ENCODE results near the gene TBKBP1. TPM values are rescaled to one million over a fixed set of nuclear protein-coding genes. Genes with fewer than 3 reads are reported as not detected.

TBKBP1 gene
- total and polyA plus RNA-seq, 9 of the 15 experiments (the other 6 are each of a cell fraction or from before 2014, with no cell fraction given): 0.03 to 15.6 (median 6.8) TPM

DNA sequence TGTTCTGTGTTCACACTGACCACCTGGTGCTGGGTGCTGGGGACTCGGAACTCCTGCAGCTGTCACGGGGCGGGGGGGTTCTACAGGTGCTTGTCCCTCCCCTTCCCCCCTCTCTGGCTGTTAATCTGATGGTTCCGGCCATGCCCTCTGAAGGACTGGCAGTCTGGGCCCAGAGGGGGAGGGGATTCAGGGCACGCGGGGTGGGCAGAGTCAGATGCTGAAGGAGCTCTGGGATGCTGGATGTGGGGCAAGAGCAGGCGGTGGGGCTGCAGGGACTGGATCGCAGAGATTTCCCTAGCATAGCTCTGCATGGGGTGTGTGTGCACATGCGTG is 33.7 kb downstream of the TBKBP1 start:
- intact Hi-C loops (cut with micrococcal nuclease) (no loop called here), in situ Hi-C loops (cut with MboI) (no loop called here)
- no peak for FAIRE-seq
- no peak overlapping the region for H2AFZ ChIP-seq (ENCODE audit: low read depth, low read length)
- ChIA-PET POLR2A (interaction anchor here (0.9 to 2.6 kb wide), 2 partner anchors 12 to 22 kb away, joined by 3 to 7 read pairs; no protein-coding TSS in a partner anchor), CTCF (ENCODE audit: low intra/inter-chr PET ratio) (no interaction called here)
- no peak overlapping the region for H3K4me2 ChIP-seq (ENCODE audit: insufficient read depth, low read length)
- no peak for ATAC-seq
- no peaks in the 10 kb centered on the region for H3K9me1 ChIP-seq (ENCODE audit: control insufficient read depth, insufficient read depth, low read length)
- no peaks in the 10 kb centered on the region for H3K9me3 ChIP-seq (replicated peaks; ENCODE audit: control insufficient read depth, insufficient read depth, low read depth, low read length)
- no peak overlapping the region for H3K9ac ChIP-seq (ENCODE audit: insufficient read depth in 1 of 2, low read depth in 2 of 2, low read length in 2 of 2)
- BruUV-seq (replicated peaks): no TSS peak
- H4K20me1 ChIP-seq (replicated peaks; ENCODE audit: control insufficient read depth, insufficient read depth, low read length): peaks cover 11% of the 10 kb centered on the region
- no peaks in the 10 kb centered on the region for H3K79me2 ChIP-seq (ENCODE audit: control insufficient read depth, insufficient read depth, low read length)
- WGBS (ENCODE audit: insufficient coverage, low coverage, missing lambda C conversion rate): 0% methylated on average over 6 of the region's 9 CpGs
- H3K4me3 ChIP-seq: no peak overlapping the region
- no peaks in the 10 kb centered on the region for H3K36me3 ChIP-seq (ENCODE audit: control insufficient read depth, insufficient read depth, low read length)
- TF ChIP-seq ZNF551 (CRISPR knock-in tag; IDR thresholded peaks at IDR 0.05) (no peak), EP300 (IDR thresholded peaks at IDR 0.05; ENCODE audit: low read length) (no peak), FOXM1 (IDR thresholded peaks at IDR 0.05; ENCODE audit: low read depth) (no peak), FOXM1 (CRISPR knock-in tag; IDR thresholded peaks at IDR 0.05; ENCODE audit: low read depth) (no peak), ETV5 (CRISPR knock-in tag; IDR thresholded peaks at IDR 0.05; ENCODE audit: low read depth) (no peak), KLF10 (CRISPR knock-in tag; IDR thresholded peaks at IDR 0.05) (no peak), ZNF609 (CRISPR knock-in tag; IDR thresholded peaks at IDR 0.05; ENCODE audit: borderline replicate concordance) (no peak)
- H3K27me3 ChIP-seq (ENCODE audit: control insufficient read depth in 2 of 2, insufficient read depth in 2 of 2, low read length in 2 of 2): peaks cover 25 to 67% of the 10 kb centered on the region in 2 experiments
- no peak overlapping the region for H3K27ac ChIP-seq (ENCODE audit: extremely low read depth, low read depth, low read length)
- DNase-seq (ENCODE audit: extremely low read depth in 1 of 4, low spot score in 3 of 4): no peak
- peaks cover 0 to 11% of the 10 kb centered on the region in 2 experiments; a peak in 1 of 5 replicates for H3K4me1 ChIP-seq (replicated peaks in 1 of 2; ENCODE audit: control insufficient read depth in 2 of 2, insufficient read depth in 2 of 2, low read length in 2 of 2)
